Liver (tissue), 3 donors: Measurements from ENCODE around the gene AQP10.

Experiments
- RAD21 ChIP-seq, 2 donors: IDR thresholded peaks; 2 replicates each; pipeline ENCODE4 v1.6.1; 2016; ENCODE audit warnings: antibody characterized with exemption in 2 of 2, mild to moderate bottlenecking in 2 of 2
- SP1 ChIP-seq: IDR thresholded peaks from 2 replicates; pipeline ENCODE4 v1.6.1; 2018; ENCODE audit warnings: antibody characterized with exemption, mild to moderate bottlenecking
- TAF1 ChIP-seq: conservative IDR thresholded peaks from 2 replicates; pipeline ENCODE4 v1.6.1; 2016; ENCODE audit warnings: antibody characterized with exemption, mild to moderate bottlenecking
- YY1 ChIP-seq: IDR thresholded peaks from 2 replicates; pipeline ENCODE4 v1.6.1; 2016; ENCODE audit warnings: antibody characterized with exemption, mild to moderate bottlenecking
- TF ChIP-seq, protein P1 (sequence below): IDR thresholded peaks from 2 replicates; pipeline ENCODE4 v1.6.1; 2016; ENCODE audit warnings: antibody characterized with exemption
- TF ChIP-seq, protein P2 (sequence below): fragments of 150-350 bp; IDR thresholded peaks from 2 replicates; pipeline ENCODE4 v1.5.1; 2017; ENCODE audit warnings: improper control_type of control experiment, low read depth, low read length; ENCODE audit not compliant: missing input control
- TF ChIP-seq, protein P3 (sequence below): IDR thresholded peaks from 2 replicates; pipeline ENCODE4 v1.6.1; 2016; ENCODE audit warnings: antibody characterized with exemption, mild to moderate bottlenecking
- TF ChIP-seq, protein P4 (sequence below): IDR thresholded peaks from 2 replicates; pipeline ENCODE4 v1.6.1; 2016; ENCODE audit warnings: antibody characterized with exemption
- donor health status: healthy.
- donor health status: healthy.

DNA sequence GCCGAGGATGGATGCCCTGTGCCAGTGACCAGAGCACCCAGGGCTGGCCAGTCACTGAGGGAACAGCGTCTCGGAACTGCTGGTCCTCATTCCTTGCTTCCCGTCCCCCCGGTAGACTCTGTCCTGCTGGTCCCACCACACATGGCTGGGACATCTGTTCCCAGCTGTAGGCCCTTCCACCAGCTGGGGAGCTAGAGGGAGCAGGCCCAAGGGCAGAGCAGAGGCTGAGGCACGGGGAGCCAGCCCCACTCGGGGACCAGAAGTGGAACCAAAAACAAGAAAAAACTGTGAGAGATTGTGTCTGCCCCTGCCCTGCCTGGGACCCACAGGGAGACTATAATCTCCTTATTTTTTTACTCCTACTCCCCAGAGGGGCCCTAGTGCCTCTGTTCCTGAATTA is 28.2 kb downstream of the AQP10 start:
- TF ChIP-seq, protein P1, sequence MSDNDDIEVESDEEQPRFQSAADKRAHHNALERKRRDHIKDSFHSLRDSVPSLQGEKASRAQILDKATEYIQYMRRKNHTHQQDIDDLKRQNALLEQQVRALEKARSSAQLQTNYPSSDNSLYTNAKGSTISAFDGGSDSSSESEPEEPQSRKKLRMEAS, result no peak
- TF ChIP-seq SP1 (no peak), TAF1 (no peak), RAD21 (IDR thresholded peaks at IDR 0.05) (no peak), YY1 (no peak)
- TF ChIP-seq, protein P2, sequence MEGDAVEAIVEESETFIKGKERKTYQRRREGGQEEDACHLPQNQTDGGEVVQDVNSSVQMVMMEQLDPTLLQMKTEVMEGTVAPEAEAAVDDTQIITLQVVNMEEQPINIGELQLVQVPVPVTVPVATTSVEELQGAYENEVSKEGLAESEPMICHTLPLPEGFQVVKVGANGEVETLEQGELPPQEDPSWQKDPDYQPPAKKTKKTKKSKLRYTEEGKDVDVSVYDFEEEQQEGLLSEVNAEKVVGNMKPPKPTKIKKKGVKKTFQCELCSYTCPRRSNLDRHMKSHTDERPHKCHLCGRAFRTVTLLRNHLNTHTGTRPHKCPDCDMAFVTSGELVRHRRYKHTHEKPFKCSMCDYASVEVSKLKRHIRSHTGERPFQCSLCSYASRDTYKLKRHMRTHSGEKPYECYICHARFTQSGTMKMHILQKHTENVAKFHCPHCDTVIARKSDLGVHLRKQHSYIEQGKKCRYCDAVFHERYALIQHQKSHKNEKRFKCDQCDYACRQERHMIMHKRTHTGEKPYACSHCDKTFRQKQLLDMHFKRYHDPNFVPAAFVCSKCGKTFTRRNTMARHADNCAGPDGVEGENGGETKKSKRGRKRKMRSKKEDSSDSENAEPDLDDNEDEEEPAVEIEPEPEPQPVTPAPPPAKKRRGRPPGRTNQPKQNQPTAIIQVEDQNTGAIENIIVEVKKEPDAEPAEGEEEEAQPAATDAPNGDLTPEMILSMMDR, result no peak
- TF ChIP-seq, protein P3, sequence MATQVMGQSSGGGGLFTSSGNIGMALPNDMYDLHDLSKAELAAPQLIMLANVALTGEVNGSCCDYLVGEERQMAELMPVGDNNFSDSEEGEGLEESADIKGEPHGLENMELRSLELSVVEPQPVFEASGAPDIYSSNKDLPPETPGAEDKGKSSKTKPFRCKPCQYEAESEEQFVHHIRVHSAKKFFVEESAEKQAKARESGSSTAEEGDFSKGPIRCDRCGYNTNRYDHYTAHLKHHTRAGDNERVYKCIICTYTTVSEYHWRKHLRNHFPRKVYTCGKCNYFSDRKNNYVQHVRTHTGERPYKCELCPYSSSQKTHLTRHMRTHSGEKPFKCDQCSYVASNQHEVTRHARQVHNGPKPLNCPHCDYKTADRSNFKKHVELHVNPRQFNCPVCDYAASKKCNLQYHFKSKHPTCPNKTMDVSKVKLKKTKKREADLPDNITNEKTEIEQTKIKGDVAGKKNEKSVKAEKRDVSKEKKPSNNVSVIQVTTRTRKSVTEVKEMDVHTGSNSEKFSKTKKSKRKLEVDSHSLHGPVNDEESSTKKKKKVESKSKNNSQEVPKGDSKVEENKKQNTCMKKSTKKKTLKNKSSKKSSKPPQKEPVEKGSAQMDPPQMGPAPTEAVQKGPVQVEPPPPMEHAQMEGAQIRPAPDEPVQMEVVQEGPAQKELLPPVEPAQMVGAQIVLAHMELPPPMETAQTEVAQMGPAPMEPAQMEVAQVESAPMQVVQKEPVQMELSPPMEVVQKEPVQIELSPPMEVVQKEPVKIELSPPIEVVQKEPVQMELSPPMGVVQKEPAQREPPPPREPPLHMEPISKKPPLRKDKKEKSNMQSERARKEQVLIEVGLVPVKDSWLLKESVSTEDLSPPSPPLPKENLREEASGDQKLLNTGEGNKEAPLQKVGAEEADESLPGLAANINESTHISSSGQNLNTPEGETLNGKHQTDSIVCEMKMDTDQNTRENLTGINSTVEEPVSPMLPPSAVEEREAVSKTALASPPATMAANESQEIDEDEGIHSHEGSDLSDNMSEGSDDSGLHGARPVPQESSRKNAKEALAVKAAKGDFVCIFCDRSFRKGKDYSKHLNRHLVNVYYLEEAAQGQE, result no peak
- TF ChIP-seq, protein P4, sequence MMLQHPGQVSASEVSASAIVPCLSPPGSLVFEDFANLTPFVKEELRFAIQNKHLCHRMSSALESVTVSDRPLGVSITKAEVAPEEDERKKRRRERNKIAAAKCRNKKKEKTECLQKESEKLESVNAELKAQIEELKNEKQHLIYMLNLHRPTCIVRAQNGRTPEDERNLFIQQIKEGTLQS, result no peak
